Natural killer cell (primary cell): ENCODE data around the gene ZBTB17. TPM values are rescaled to one million over a fixed set of nuclear protein-coding genes. Genes with fewer than 3 reads are reported as not detected.
"Not testable (repeated sequence)": the region's sequence is repeated elsewhere in the genome, so short reads cannot be mapped to it uniquely, and the experiment has no call there.

ENCODE experiments used
- ATAC-seq, 3 donors: fragments of 150-1000 bp in 2 of 3; fragments of 200-7000 bp in 1 of 3; cut with Tn5 transposase; 1 replicate in 1 of 3; 2 replicates in 2 of 3; pipeline ENCODE4 v1.10.0; 2021; ENCODE audit warnings: mild to moderate bottlenecking in 2 of 3, moderate library complexity in 2 of 3
- DNase-seq, 2 donors: peaks; one replicate each; pipeline versions ENCODE4 v3.0.0 to v3.0.0-alpha.2; 2013 to 2021; ENCODE audit warnings: mixed read lengths in 1 of 2
- H3K27ac ChIP-seq: one replicate; pipeline ENCODE4 v1.5.1; 2013; ENCODE audit warnings: mild to moderate bottlenecking, low read length
- H3K27me3 ChIP-seq: one replicate; pipeline ENCODE4 v1.6.1; 2013; ENCODE audit warnings: low read length; ENCODE audit not compliant: control insufficient read depth, insufficient read depth
- H3K36me3 ChIP-seq: one replicate; pipeline ENCODE4 v1.6.1; 2013; ENCODE audit warnings: low read length; ENCODE audit not compliant: control insufficient read depth, insufficient read depth
- H3K4me1 ChIP-seq: one replicate; pipeline ENCODE4 v1.6.1; 2013; ENCODE audit warnings: low read length; ENCODE audit not compliant: control insufficient read depth, insufficient read depth
- H3K4me3 ChIP-seq: one replicate; pipeline ENCODE4 v1.5.1; 2013; ENCODE audit warnings: low read length
- H3K9me3 ChIP-seq: one replicate; pipeline ENCODE4 v1.6.1; 2013; ENCODE audit warnings: low read length; ENCODE audit not compliant: control insufficient read depth, insufficient read depth
- H3K27ac Mint-ChIP-seq, 2 donors: one replicate each; pipeline ENCODE4 v1.8.0; 2022; ENCODE audit warnings: mild to moderate bottlenecking in 2 of 2, mixed read lengths in 2 of 2, moderate library complexity in 1 of 2
- H3K27me3 Mint-ChIP-seq, 2 donors: one replicate each; pipeline ENCODE4 v1.8.0; 2022; ENCODE audit warnings: low read depth in 2 of 2, mixed read lengths in 2 of 2
- H3K36me3 Mint-ChIP-seq: one replicate; pipeline ENCODE4 v1.8.0; 2022; ENCODE audit warnings: mixed read lengths
- H3K4me1 Mint-ChIP-seq, 2 donors: one replicate each; pipeline ENCODE4 v1.8.0; 2022; ENCODE audit warnings: mixed read lengths in 2 of 2
- H3K4me3 Mint-ChIP-seq: one replicate; pipeline ENCODE4 v1.8.0; 2022; ENCODE audit warnings: mild to moderate bottlenecking, moderate library complexity, mixed read lengths
- H3K9me3 Mint-ChIP-seq, 2 donors: one replicate each; pipeline ENCODE4 v1.8.0; 2022; ENCODE audit warnings: mixed read lengths in 2 of 2
- CTCF ChIP-seq: fragments of 200-600 bp; IDR thresholded peaks from one replicate; pipeline ENCODE4 v1.8.0; 2022; ENCODE audit warnings: antibody characterized with exemption
- WGBS: methylation state at CpG from one replicate; pipeline ENCODE4 v1.1.7; 2013; ENCODE audit warnings: missing lambda C conversion rate; ENCODE audit not compliant: insufficient coverage; 5-methylcytosine and 5-hydroxymethylcytosine counted together
- intact Hi-C: fragments of 100-400 bp; cut with micrococcal nuclease; formaldehyde crosslinking; loops from one replicate; pipeline ENCODE4 v1.14.2; 2022
- total RNA-seq, 4 donors: library from RNA; stranded (reverse); fragments of 120-200 nt in 1 of 4; gene quantifications; one replicate each; pipeline versions ENCODE4 v1.2.3 to v1.2.4, GENCODE V29; 2013 to 2022

ZBTB17 gene
- total RNA-seq, 3 donors from 2014 or later (not counting 1 experiment from before 2014, with no cell fraction given) = 86.0 to 100 (median 86.9) TPM

- ATAC-seq = no peak
- 98% methylated on average over 17 of the region's 17 CpGs for WGBS
- no peaks in the 10 kb centered on the region for H3K4me1 ChIP-seq
- H3K9me3 ChIP-seq = no peaks in the 10 kb centered on the region
- peaks cover 87% of the 10 kb centered on the region for H3K36me3 ChIP-seq
- no peaks in the 10 kb centered on the region for H3K27me3 Mint-ChIP-seq
- DNase-seq = no peak
- no peaks in the 10 kb centered on the region for H3K27me3 ChIP-seq
- no peak overlapping the region for H3K4me3 Mint-ChIP-seq
- no peaks in the 10 kb centered on the region for H3K4me1 Mint-ChIP-seq
- peaks cover 46% of the 10 kb centered on the region for H3K36me3 Mint-ChIP-seq
- H3K9me3 Mint-ChIP-seq = no peaks in the 10 kb centered on the region
- intact Hi-C loops = no loop called here
- H3K4me3 ChIP-seq = no peak overlapping the region
- H3K27ac Mint-ChIP-seq = peak overlapping the region; percentile 16 to 43
- no peak overlapping the region for H3K27ac ChIP-seq
- no peak for TF ChIP-seq CTCF
Measured at GRCh38 chr1:15928971-15929965, 46.6 kb downstream of the ZBTB17 start.

GRCh38 chr1:15926448-15926847 lies 49.5 kb downstream of the ZBTB17 start:
- H3K4me3 Mint-ChIP-seq, ATAC-seq, H3K9me3 ChIP-seq, H3K9me3 Mint-ChIP-seq, H3K27ac ChIP-seq, H3K4me1 Mint-ChIP-seq, H3K27me3 ChIP-seq, H3K4me1 ChIP-seq, intact Hi-C loops, DNase-seq, H3K4me3 ChIP-seq, H3K27ac Mint-ChIP-seq, H3K27me3 Mint-ChIP-seq: not testable (repeated sequence)
- 95% methylated on average over 4 of the region's 8 CpGs for WGBS
- H3K36me3 ChIP-seq = peaks cover 84% of the 10 kb centered on the region
- peaks cover 42% of the 10 kb centered on the region for H3K36me3 Mint-ChIP-seq

GRCh38 chr1:15923241-15923640 lies 52.7 kb downstream of the ZBTB17 start:
- H3K9me3 Mint-ChIP-seq = no peaks in the 10 kb centered on the region
- peaks cover 64% of the 10 kb centered on the region for H3K36me3 ChIP-seq
- H3K27me3 ChIP-seq = no peaks in the 10 kb centered on the region
- peaks cover 10 to 12% of the 10 kb centered on the region in 2 donors for H3K4me1 Mint-ChIP-seq
- no peak overlapping the region for H3K4me3 ChIP-seq
- no peaks in the 10 kb centered on the region for H3K27me3 Mint-ChIP-seq
- no peak for DNase-seq
- H3K4me1 ChIP-seq = no peaks in the 10 kb centered on the region
- no peak overlapping the region for H3K27ac Mint-ChIP-seq
- H3K27ac ChIP-seq = no peak overlapping the region
- no peaks in the 10 kb centered on the region for H3K9me3 ChIP-seq
- H3K36me3 Mint-ChIP-seq = peaks cover 15% of the 10 kb centered on the region
- H3K4me3 Mint-ChIP-seq = no peak overlapping the region
- ATAC-seq = no peak
- intact Hi-C loops = no loop called here
- no peak for TF ChIP-seq CTCF
- WGBS = no CpG with 5 or more reads among the region's 2 CpGs

- Histone ChIP-seq H3K9me3 (no peaks in the 10 kb centered on the region), H3K27me3 (no peaks in the 10 kb centered on the region), H3K4me3 (no peak overlapping the region), H3K27ac (no peak overlapping the region), H3K36me3 (peaks cover 46% of the 10 kb centered on the region), H3K4me1 (peaks cover 11% of the 10 kb centered on the region)
- Mint-ChIP-seq H3K27me3 (no peaks in the 10 kb centered on the region), H3K27ac (peak overlapping the region; percentile 29 to 75), H3K9me3 (no peaks in the 10 kb centered on the region), H3K4me3 (no peak overlapping the region), H3K4me1 (peaks cover 27 to 35% of the 10 kb centered on the region in 2 donors), H3K36me3 (peaks cover 8% of the 10 kb centered on the region)
- no peak for TF ChIP-seq CTCF
- DNase-seq = peak in 1 of 2 donors; percentile 67
- whole genome bisulfite sequencing = 57% methylated on average over 9 of the region's 11 CpGs
- intact Hi-C loops = loop anchor here (5.0 kb wide), 2 partner anchors 82 to 102 kb away; no protein-coding TSS in a partner anchor
- peak; percentile 74 to 88 (median 82) for ATAC-seq
Measured at GRCh38 chr1:15918962-15919715, 56.8 kb downstream of the ZBTB17 start.
